Inferior parietal cortex (tissue), 1 donor: ENCODE data around the gene B4GALNT2.
A peak's percentile ranks its signal among the peaks of the same experiment; 100 is the strongest.
"Not testable (repeated sequence)": the region's sequence is repeated elsewhere in the genome, so short reads cannot be mapped to it uniquely, and the experiment has no call there.

ENCODE experiments used
- DNase-seq: peaks from one replicate; pipeline ENCODE4 v3.0.0-alpha.2; 2016; ENCODE audit errors: extremely low spot score

B4GALNT2 gene

DNA sequence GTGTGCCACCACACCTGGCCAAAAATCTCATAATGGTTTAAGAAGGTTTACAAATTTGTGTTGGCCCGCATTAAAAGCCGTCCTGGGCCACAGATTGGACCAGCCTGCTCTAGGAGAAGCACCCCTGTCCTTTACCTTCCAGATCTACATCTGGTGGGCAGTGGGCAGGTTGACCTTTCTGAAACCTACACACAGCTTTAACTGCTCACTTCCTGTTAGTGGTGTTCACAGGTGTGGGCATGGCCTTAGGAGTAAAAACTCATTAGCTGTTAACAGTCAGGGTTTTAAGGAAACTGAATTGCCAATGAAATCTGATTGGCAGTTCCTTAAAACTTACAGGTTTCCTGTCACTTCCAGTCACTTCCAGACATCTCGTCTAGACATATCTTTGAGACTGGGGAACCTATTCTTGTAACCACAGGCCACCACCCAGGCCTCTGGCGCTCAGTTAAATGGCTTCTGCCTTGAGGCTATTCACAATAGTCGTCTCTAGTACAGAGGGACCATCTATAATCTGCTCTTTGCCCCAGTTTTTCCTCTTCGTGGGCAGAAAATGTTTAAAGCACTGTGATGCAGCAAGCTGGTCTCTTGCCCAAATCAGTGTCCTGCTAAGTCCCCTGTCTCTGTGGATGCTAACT lies 48.5 kb downstream of the B4GALNT2 start:
- no peak for DNase-seq

DNA sequence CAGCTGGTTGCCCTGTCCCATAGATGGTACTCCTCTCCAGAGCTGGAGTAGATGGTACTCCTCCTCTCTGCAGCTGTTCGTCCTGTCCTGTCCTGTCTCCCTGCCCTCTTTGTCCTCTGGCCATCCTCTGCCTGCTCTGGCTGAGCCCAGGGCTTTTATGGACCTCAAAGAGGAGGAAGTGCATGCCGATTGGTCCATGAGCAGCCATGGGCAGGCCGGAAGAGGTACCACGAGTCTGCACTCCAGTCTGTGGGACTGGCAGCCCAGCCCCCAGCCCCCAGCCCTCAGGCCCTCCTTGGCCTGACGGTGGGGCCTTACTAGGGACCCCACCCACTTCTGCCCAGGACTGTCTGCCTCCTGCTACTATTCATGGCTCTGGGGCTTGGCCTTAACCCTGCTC lies 50.8 kb downstream of the B4GALNT2 start:
- no peak for DNase-seq

- no peak for DNase-seq
Observed at GRCh38 chr17:49183801-49184200, 51.2 kb downstream of the B4GALNT2 start.

DNA sequence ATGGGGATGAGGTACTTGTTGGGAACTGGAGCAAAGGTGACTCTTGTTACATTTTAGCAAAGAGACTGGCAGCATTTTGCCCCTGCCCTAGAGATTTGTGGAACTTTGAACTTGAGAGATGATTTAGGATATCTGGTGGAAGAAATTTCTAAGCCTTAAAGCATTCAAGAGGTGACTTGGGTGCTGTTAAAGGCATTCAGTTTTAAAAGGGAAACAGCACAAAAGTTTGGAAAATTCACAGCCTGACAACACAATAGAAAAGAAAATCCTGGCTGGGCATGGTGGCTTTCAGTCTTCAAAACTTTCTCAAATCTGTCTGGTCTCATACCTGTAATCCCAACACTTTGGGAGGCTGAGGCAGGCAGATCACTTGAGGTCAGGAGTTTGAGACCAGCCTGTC lies 52.0 kb downstream of the B4GALNT2 start:
- DNase-seq = not testable (repeated sequence)

- DNase-seq = not testable (repeated sequence)
Observed at GRCh38 chr17:49185381-49185780, 52.8 kb downstream of the B4GALNT2 start.

DNA sequence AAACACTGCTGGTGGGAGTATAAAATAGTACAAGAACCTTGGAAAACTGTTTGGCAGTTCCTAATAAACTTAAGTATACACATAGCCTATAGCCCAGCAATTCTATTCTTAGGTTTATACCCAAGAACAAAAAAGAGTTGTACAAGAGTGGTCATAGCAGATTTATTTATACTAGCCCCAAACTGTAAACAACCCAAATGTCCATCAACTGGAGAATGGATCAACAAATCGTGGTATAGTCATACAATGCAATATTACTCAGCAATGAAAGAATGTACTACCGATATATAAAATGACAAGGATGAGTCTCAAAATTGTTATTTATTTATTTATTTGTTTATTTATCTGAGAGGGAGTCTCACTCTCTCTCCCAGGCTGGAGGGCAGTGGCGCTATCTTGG lies 54.7 kb downstream of the B4GALNT2 start:
- DNase-seq = no peak

DNA sequence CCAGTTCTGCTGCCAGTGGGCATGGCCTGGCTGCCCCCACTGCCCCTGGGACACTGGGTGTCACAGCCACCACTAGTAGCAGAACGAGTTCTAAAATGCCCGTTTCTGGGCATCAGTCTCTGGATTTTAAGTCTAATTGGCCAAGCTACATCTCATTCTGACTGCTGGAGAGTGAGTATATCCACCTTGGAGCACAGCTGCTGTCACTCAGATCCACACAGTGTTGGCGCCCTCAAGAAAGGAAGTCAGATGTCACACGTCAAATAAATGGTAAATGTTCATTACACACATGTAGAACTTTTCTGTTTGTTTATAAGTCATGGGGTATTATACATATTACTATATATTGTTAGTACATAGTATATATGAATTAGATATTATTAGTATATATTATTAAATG lies 58.4 kb downstream of the B4GALNT2 start:
- DNase-seq = no peak

GRCh38 chr17:49191409-49191916 lies 58.9 kb downstream of the B4GALNT2 start:
- no peak for DNase-seq

- DNase-seq = peak; percentile 95
Observed at GRCh38 chr17:49191917-49192741, 59.6 kb downstream of the B4GALNT2 start.

DNA sequence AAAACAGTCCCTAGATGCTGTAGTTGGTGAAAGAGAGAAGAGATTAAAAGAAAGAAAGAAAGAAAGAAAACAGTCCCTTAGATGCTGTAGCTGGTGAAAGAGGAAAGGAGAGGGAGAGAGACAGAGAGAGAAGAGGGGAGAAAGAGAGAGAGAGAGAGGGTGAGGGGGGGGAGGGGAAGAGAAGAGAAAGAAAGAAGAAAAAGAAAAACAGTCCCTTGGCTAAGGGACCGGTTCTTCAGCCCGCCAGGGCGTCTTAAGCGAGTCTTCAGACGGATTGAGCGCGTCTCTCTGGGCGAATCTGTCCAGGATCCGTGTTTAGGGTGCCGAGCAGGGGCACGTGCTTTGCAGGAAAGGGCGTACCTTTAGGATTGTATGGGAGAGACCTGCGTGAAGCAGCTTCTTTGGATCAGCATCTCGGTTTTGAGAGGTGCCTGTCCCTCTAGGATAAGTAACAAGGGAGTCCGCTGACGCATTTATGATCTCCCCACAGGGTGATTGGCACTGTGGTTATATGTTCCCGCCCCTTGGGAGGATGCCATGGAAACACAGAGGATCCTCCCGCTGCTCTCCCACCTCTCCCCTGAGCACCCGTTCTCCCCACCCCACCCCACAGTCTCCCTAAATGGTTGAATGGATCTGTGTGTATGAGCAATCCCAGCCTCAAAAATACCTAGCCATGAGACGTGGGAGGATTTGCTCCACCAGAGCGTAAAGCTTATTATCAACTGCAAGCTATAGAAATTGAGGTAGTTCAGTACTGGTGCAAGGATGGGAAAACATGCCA lies 61.1 kb downstream of the B4GALNT2 start:
- peak; percentile 66 for DNase-seq

DNA sequence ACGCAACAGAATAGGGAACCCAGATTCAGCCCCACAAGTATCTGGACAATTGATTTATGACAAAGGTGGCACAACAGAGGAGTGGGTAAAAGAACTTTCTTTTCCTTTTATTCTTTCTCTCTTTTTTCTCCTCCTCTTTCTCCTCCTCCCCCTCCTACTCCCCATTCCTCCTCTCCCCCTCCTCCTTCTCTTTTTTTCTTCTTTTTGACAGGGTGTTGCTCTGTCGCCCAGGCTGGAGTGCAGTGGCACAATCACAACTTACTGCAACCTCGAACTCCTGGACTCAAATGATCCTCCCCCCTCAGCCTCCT lies 61.7 kb downstream of the B4GALNT2 start:
- DNase-seq = no peak

DNA sequence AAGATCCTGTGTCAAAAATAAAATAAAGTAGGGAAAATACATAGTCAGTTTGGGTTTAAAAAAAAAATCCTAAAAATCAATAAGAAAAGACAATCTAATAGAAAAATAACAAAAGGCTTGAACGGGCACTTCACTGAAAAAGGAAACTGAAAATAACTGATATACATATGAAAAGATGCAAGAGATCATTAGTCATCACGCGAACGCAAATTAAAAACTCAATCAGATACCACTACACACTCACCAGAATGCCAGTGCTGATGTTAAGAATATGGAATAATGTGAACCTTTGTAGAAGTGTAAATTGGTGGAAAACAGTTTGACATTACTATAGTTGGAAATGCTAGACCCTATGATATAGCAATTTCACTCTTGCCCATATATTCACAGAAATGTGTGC lies 63.2 kb downstream of the B4GALNT2 start:
- no peak for DNase-seq

- DNase-seq = no peak
Observed at GRCh38 chr17:49196520-49196919, 64.0 kb downstream of the B4GALNT2 start.

DNA sequence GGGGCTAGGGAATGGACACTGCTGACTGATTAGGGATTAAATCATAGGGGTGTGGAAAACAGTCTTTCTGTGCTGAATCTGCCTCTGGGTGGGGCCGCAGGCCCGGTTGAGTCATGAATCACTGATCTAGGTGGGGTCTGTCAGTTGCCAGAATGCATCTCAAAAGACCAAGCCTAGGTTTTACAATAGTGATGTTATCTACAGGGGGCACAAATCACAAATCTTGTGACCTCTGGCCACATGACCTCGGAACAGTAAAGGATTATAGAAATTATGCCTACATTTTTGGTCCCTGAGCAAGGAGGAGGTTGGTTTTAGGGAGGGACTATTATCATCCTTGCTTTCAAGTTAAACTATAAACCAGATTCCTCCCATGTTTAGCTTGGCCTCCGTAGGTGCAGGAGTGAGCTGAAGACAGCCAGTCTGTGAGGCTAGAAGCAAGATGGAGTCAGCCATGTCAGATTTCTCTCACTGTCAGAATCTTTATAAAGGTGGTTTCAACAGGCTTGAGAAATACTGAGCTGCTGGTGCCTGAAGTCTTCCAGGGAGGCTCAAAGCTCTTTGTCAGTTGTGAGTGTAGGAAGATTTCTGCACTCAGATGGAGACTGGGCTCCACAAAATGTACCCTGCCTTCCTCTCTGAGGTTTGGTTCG lies 64.9 kb downstream of the B4GALNT2 start:
- no peak for DNase-seq

- DNase-seq = no peak
Observed at GRCh38 chr17:49198211-49198610, 65.6 kb downstream of the B4GALNT2 start.

DNA sequence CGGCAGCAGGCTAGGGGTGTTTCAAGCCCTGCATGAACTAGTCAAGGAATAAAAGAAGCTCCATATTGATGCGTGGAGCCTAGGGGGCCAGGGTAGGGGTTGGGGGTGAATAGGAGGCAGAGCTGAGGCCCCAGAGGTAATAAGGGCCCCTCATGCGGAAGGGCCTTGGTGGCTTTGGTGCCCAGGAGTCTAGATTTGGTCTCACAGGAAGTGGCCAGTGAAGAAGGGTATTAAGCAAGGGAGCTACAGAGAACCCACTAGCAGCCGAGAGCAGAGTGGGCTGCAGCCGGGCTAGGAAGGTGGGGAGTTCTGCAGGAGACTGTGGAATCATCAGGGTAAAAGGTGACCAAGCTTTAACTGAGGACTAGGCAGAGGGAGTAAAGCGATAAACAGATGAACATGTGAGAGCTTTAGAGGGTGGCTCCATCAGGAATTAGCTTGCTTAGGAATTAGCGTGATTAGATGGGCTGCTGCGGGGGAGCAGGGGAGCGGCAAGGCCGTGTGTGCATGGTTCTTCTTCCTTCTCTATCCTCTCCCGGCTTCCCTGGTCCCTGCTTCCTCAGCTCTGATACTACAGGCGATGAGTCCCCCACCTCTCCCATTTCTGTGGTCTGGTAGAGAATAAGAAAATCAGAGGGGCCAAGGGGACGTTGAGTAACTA lies 68.0 kb downstream of the B4GALNT2 start:
- no peak for DNase-seq

DNA sequence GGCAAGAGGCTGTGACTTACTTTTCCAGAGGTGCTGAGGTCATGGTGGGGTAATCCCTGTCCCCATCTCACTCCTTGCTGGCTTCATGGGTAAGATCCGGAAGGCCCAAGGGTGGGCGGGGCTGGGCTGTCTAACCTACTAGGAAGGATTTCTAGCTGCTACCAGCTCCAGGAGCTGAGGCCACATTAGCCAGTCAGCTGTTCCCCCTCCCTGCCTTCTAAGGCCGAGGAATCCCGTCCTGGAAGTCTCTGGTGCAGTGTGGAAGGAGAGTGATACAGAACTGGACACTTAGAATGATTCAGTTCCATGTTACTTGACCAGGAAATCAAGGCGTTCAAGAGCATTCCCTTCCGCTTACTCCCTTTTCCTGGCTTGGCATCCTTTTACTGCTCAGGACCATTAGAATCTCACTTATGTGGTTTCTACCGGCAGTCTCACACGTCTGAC lies 68.9 kb downstream of the B4GALNT2 start:
- no peak for DNase-seq

DNA sequence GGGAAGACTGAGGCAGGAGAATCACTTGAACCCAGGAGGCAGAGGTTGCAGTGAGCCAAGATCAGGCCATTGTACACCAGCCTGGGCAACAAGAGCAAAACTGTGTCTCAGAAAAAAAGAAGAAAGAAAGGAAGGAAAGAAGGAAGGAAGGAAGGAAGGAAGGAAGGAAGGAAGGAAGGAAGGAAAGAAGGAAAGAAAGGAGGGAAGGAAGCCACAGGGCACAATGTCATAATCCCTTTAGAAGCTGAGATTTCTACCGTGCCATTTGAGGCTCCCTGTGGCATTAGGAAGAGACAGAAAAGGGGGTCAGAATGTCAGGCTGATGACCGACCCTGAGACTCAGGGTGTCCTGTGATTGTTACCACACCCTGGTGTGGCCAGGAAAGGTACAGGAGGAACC lies 71.2 kb downstream of the B4GALNT2 start:
- no peak for DNase-seq

DNA sequence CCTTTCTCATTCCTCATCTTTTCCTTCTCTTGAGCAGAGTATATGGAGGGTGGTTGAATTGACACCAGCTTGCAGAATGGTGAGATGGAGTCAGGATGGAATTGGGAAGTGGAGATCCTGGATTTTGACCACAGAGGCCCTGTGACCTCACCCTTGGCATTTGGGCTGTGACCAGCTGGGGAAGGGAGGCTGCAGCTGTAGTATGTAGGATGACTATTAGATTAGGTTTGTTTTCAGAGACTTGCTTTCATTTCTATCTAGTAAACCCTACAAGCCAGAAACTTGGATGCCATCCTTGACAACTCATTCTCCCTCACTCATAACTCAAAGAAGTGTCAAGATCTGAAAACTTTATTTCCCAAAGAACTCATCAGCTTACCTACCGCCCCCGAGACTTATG lies 71.9 kb downstream of the B4GALNT2 start:
- DNase-seq = no peak

DNA sequence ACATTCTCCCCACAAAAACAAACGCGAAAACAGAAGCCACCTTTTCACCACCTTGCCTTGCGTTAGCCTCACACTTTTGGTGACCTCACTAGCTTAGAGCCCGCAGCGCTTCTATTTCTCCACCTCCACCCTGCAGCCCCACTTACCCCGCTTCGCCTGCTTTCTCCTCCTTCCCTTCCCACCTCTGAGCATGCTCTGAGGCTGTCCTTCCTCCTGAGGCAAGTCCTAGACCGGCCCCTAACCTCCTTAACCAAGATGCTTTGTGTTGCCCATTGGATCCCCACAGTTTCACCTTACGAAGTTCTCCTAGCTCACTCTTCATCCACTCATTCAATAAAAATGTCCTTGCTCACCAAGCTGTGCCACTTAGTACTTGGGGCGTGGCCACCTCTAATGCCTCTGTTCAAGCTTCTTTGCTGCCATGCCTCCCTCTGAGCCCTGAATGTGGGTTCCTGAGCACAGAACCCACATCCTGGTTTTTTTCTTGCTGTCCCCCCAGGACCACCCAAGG lies 76.5 kb downstream of the B4GALNT2 start:
- DNase-seq = no peak
